GM12873 (cell line): ENCODE measurements around the gene KLHL22.

ENCODE experiments used
- CTCF ChIP-seq: IDR thresholded peaks from 2 replicates; pipeline ENCODE4 v1.5.1; 2012; ENCODE audit warnings: low read depth, mild to moderate bottlenecking, moderate library complexity, low read length, control low read depth; ENCODE audit not compliant: insufficient read depth; ENCODE audit errors: missing control alignments

Gene KLHL22

GRCh38 chr22:20520093-20520511 lies 24.5 kb upstream of the KLHL22 start:
- no peak for TF ChIP-seq CTCF

- TF ChIP-seq CTCF = no peak
Observed at GRCh38 chr22:20519558-20519957, 24.0 kb upstream of the KLHL22 start.

- no peak for TF ChIP-seq CTCF
Observed at GRCh38 chr22:20517841-20518592, 22.4 kb upstream of the KLHL22 start.

DNA sequence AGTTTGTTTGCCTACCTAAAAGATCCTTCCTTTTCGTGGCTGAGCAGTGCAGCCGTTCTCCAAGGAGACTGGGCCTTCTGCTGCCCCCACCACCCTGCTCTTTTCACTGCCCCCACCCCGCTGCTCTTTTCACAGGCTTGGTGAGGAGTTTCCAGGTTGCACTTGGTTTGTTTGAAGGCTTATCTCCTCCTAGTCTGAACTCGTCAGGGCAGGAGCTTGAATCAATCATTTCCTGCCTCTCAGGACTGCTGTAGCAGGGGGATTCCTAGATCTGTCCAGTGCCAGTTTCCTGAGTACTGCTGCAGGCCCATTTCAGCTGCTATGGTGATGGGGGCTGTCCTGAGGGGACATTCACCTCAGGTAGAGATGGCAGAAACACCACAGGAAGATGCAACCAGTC lies 21.8 kb upstream of the KLHL22 start:
- TF ChIP-seq CTCF = no peak

DNA sequence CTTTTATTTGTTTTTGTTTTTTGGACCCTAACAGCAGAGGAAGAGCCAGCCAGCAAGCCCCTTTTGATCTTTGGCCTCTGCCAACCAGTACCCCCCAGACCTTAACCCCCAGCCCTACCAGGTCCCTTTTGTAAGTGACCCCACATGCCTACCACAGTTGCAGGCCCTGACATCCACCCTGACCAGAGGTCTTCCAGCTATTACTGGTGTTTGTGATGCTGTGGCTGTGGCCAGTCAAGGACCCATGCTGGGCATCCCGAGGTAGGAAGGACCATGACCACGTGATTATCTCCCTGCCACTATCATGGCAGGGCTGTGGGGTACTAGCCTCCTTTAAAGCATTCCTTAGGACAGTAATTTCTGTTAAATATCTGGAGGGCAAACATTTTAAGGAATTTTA lies 20.8 kb upstream of the KLHL22 start:
- no peak for TF ChIP-seq CTCF

DNA sequence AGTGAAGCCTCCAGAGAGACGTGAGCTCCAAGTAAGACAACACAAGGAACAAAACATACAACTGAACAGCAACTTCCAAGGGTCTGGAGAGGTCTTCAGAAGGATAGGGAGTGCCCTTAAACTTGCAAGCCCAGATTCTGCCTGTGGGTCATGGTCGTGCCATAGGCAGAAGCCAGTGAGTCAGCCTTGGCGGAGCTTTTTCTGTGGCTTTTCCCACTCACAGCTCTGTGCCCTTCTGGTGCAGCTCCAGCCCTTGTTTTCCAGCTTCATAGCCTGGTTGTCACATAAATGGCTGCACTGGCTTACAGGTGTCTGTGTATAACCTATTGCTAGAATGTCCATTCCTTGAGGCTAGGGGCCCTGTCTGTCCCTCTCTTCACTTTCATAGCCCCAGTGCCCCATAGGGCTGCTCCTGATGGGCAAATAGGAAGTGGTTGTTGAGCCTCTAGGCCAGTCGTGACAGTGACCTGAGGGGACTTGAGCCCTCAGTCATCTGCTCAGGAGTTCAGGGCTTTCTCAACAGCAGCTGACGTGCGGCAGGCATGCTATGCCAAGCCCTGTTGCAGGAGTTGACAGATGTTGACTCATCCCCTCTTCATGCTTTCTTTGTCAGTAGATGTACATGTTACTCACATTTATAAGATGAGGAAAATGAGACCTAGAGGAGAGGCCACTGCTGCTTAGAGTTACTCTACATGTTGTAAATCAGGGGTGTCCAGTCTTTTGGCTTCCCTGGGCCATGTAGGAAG lies 19.2 kb upstream of the KLHL22 start:
- TF ChIP-seq CTCF = no peak

GRCh38 chr22:20511578-20512229 lies 16.1 kb upstream of the KLHL22 start:
- no peak for TF ChIP-seq CTCF
